Measurements from ENCODE around the gene FOXC2.

GRCh38 chr16:86574646-86575045, 8.0 kb downstream of the FOXC2 start:
- TF ChIP-seq EZH2 (optimal IDR thresholded peaks at IDR 0.05; ENCODE audit: low read depth, low read length) (no peak), CTCF (IDR thresholded peaks at IDR 0.05; ENCODE audit: low read length) (no peak), EZH2phosphoT487 (IDR thresholded peaks at IDR 0.05; ENCODE audit: low read length) (no peak)
